AG04450 (cell line): Measurements from ENCODE around the gene GAB3. TPM values are rescaled to one million over a fixed set of nuclear protein-coding genes. Genes with fewer than 3 reads are reported as not detected.
A peak's percentile ranks its signal among the peaks of the same experiment; 100 is the strongest.

Source experiments
- CTCF ChIA-PET: fragments of 300-600, 350-600 bp; formaldehyde crosslinking; extraction: SDS; loops from one replicate; lab custom pipeline; 2022; ENCODE audit warnings: antibody characterized with exemption, inconsistent platforms; lab: Charles Lee
- POLR2A ChIA-PET: fragments of 350-600 bp; formaldehyde crosslinking; extraction: SDS; loops from one replicate; lab custom pipeline; 2021; ENCODE audit warnings: antibody characterized with exemption, inconsistent platforms; lab: Yijun Ruan, JAX
- DNase-seq: peaks from one replicate; pipeline ENCODE4 v3.0.0-alpha.2; 2011; ENCODE audit warnings: low read depth, low spot score
- H3K27ac ChIP-seq: one replicate; pipeline ENCODE4 v1.5.1; 2012; ENCODE audit warnings: low read depth, low read length, control low read depth
- H3K27me3 ChIP-seq: one replicate; pipeline ENCODE4 v1.6.0; 2012; ENCODE audit warnings: low read length; ENCODE audit not compliant: control insufficient read depth, insufficient read depth
- H3K4me3 ChIP-seq: 2 replicates; pipeline ENCODE4 v1.5.1; 2011; ENCODE audit warnings: mild to moderate bottlenecking, low read depth, low read length, control low read depth
- H3K9me3 ChIP-seq: 2 replicates; pipeline ENCODE4 v1.5.1; 2012; ENCODE audit warnings: low read length; ENCODE audit not compliant: control insufficient read depth, insufficient read depth
- CTCF ChIP-seq: IDR thresholded peaks from 2 replicates; pipeline ENCODE4 v1.5.1; 2011; ENCODE audit warnings: low read depth, low read length, control low read depth, inconsistent platforms
- polyA plus RNA-seq: library from polyadenylated mRNA; depleted of rRNA; stranded (reverse); fragments of >200 nt; gene quantifications from 2 replicates; pipeline ENCODE4 v1.2.3, GENCODE V29; 2011

Gene GAB3
- polyA plus RNA-seq, 1 experiment = 2.5 TPM

GRCh38 chrX:154733066-154733425 lies 17.8 kb downstream of the GAB3 start:
- ChIA-PET CTCF (interaction anchor here (3.3 kb wide), 1 partner anchor 16 kb away, joined by 19 read pairs; no protein-coding TSS in a partner anchor), POLR2A (no interaction called here)
- H3K27me3 ChIP-seq = no peaks in the 10 kb centered on the region
- H3K4me3 ChIP-seq = no peak overlapping the region; the same call in 1 of the 2 replicates
- TF ChIP-seq CTCF = no peak
- H3K9me3 ChIP-seq = no peaks in the 10 kb centered on the region
- DNase-seq = no peak
- no peak overlapping the region for H3K27ac ChIP-seq

GRCh38 chrX:154732421-154733065 lies 18.3 kb downstream of the GAB3 start:
- TF ChIP-seq CTCF = no peak
- Histone ChIP-seq H3K27ac (peak overlapping the region; percentile 54), H3K27me3 (no peaks in the 10 kb centered on the region), H3K9me3 (no peaks in the 10 kb centered on the region), H3K4me3 (no peak overlapping the region; the same call in 1 of the 2 replicates)
- ChIA-PET CTCF (interaction anchor here (0.6 to 3.3 kb wide), 3 partner anchors 13 to 302 kb away, joined by 3 to 19 read pairs (median 3); no protein-coding TSS in a partner anchor), POLR2A (no interaction called here)
- no peak for DNase-seq

GRCh38 chrX:154731881-154732280 lies 19.0 kb downstream of the GAB3 start:
- Histone ChIP-seq H3K27ac (no peak overlapping the region), H3K9me3 (no peaks in the 10 kb centered on the region), H3K27me3 (no peaks in the 10 kb centered on the region), H3K4me3 (no peak overlapping the region)
- POLR2A ChIA-PET = no interaction called here
- no peak for TF ChIP-seq CTCF
- DNase-seq = no peak
- CTCF ChIA-PET = interaction anchor here (0.6 to 3.3 kb wide), 3 partner anchors 12 to 302 kb away, joined by 3 to 19 read pairs (median 3); no protein-coding TSS in a partner anchor

- CTCF ChIA-PET = interaction anchor here (1.4 to 3.3 kb wide), 2 partner anchors 12 to 18 kb away, joined by 3 to 19 read pairs; no protein-coding TSS in a partner anchor
- Histone ChIP-seq H3K9me3 (no peaks in the 10 kb centered on the region), H3K4me3 (no peak overlapping the region), H3K27me3 (no peaks in the 10 kb centered on the region), H3K27ac (no peak overlapping the region)
- TF ChIP-seq CTCF = no peak
- no peak for DNase-seq
- POLR2A ChIA-PET = no interaction called here
These were observed 19.7 kb downstream of the GAB3 start for GRCh38 chrX:154731184-154731583.

- Histone ChIP-seq H3K27ac (no peak overlapping the region), H3K4me3 (no peak overlapping the region), H3K9me3 (no peaks in the 10 kb centered on the region), H3K27me3 (no peaks in the 10 kb centered on the region)
- ChIA-PET POLR2A (no interaction called here), CTCF (interaction anchor here (1.5 kb wide), 1 partner anchor 17 kb away, joined by 3 read pairs; no protein-coding TSS in a partner anchor)
- no peak for TF ChIP-seq CTCF
- no peak for DNase-seq
These were observed 20.5 kb downstream of the GAB3 start for GRCh38 chrX:154730253-154730891.
